Transverse colon (tissue), 3 donors: ENCODE results near the gene TP53BP2.

ENCODE experiments used
- CTCF ChIP-seq, 5 experiments: fragments of 200-600 bp in 3 of 5; fragments of 450-650 bp in 2 of 5; sonication (generic) in 3 of 5; IDR thresholded peaks; 1 replicate in 2 of 5; 2 replicates in 3 of 5; pipeline ENCODE4 v1.5.1; 2016 to 2017; ENCODE audit warnings: antibody characterized with exemption in 5 of 5, inconsistent platforms in 3 of 5, mild to moderate bottlenecking in 2 of 5, moderate library complexity in 1 of 5
- EP300 ChIP-seq: sonication (generic); formaldehyde crosslinking; IDR thresholded peaks from one replicate; pipeline ENCODE4 v1.6.1; 2017; ENCODE audit warnings: antibody characterized with exemption, low read depth
- POLR2A ChIP-seq: fragments of 450-650 bp; IDR thresholded peaks from one replicate; pipeline ENCODE4 v1.6.1; 2016; ENCODE audit warnings: antibody characterized with exemption, mild to moderate bottlenecking, moderate library complexity

GRCh38 chr1:223873044-223873443, 27.3 kb upstream of the TP53BP2 start:
- TF ChIP-seq EP300 (no peak), CTCF (IDR thresholded peaks at IDR 0.05) (no peak), POLR2A (no peak)
